Measurements from ENCODE around the gene AKAP17A.

DNA sequence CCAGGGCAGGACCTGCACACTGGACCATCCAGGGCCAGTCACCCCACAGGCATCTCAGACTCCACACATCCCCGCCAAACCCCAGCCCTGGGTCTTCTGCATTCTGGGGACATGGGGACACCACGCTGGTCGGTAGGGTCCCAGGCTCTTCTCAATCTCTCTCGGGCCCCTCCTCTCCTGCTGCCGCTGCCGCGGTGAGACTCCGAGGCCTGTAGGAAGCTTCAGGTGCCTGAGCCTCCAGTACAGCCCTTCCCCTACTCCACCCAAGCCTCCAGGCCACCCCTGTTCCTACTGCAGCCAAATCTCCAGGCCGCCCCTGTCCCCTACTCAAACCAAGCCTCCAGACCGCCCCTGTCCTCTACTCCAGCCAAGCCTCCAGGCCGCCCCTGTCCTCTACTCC, 17.9 kb downstream of the AKAP17A start:
- TF ChIP-seq, protein P1, sequence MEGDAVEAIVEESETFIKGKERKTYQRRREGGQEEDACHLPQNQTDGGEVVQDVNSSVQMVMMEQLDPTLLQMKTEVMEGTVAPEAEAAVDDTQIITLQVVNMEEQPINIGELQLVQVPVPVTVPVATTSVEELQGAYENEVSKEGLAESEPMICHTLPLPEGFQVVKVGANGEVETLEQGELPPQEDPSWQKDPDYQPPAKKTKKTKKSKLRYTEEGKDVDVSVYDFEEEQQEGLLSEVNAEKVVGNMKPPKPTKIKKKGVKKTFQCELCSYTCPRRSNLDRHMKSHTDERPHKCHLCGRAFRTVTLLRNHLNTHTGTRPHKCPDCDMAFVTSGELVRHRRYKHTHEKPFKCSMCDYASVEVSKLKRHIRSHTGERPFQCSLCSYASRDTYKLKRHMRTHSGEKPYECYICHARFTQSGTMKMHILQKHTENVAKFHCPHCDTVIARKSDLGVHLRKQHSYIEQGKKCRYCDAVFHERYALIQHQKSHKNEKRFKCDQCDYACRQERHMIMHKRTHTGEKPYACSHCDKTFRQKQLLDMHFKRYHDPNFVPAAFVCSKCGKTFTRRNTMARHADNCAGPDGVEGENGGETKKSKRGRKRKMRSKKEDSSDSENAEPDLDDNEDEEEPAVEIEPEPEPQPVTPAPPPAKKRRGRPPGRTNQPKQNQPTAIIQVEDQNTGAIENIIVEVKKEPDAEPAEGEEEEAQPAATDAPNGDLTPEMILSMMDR (IDR thresholded peaks at IDR 0.05; ENCODE audit: low read length): no peak
- no peak for TF ChIP-seq EZH2 (optimal IDR thresholded peaks at IDR 0.05; ENCODE audit: low read depth, low read length)
